IPS-NIHi11 (cell line): ENCODE measurements around the gene SLC16A7.

ENCODE experiments used
- DNase-seq: peaks from one replicate; pipeline ENCODE4 v3.0.0; 2012; ENCODE audit warnings: mixed read lengths, low spot score

SLC16A7 gene

GRCh38 chr12:59668674-59669073 is 72.8 kb downstream of the SLC16A7 start:
- DNase-seq = no peak

- no peak for DNase-seq
Measured at GRCh38 chr12:59672273-59672672, 76.4 kb downstream of the SLC16A7 start.

GRCh38 chr12:59675461-59675860 is 79.6 kb downstream of the SLC16A7 start:
- no peak for DNase-seq

- DNase-seq = no peak
Measured at GRCh38 chr12:59677857-59678256, 82.0 kb downstream of the SLC16A7 start.

- no peak for DNase-seq
Measured at GRCh38 chr12:59678759-59679411, 83.1 kb downstream of the SLC16A7 start.

- no peak for DNase-seq
Measured at GRCh38 chr12:59689776-59690175, 93.9 kb downstream of the SLC16A7 start.

- no peak for DNase-seq
Measured at GRCh38 chr12:59695379-59695778, 99.5 kb downstream of the SLC16A7 start.

- no peak for DNase-seq
Measured at GRCh38 chr12:59698600-59698999, 102.8 kb downstream of the SLC16A7 start.

GRCh38 chr12:59699421-59700152 is 103.8 kb downstream of the SLC16A7 start:
- no peak for DNase-seq

GRCh38 chr12:59700153-59700450 is 104.3 kb downstream of the SLC16A7 start:
- DNase-seq = no peak

- no peak for DNase-seq
Measured at GRCh38 chr12:59708064-59708463, 112.2 kb downstream of the SLC16A7 start.

GRCh38 chr12:59708484-59708883 is 112.7 kb downstream of the SLC16A7 start:
- DNase-seq = no peak

- DNase-seq = no peak
Measured at GRCh38 chr12:59710004-59710628, 114.3 kb downstream of the SLC16A7 start.

- DNase-seq = no peak
Measured at GRCh38 chr12:59710964-59711363, 115.1 kb downstream of the SLC16A7 start.

- no peak for DNase-seq
Measured at GRCh38 chr12:59715434-59715833, 119.6 kb downstream of the SLC16A7 start.

- no peak for DNase-seq
Measured at GRCh38 chr12:59716043-59716442, 120.2 kb downstream of the SLC16A7 start.

- DNase-seq = no peak
Measured at GRCh38 chr12:59717436-59717835, 121.6 kb downstream of the SLC16A7 start.

GRCh38 chr12:59719701-59720100 is 123.9 kb downstream of the SLC16A7 start:
- DNase-seq = no peak

- DNase-seq = no peak
Measured at GRCh38 chr12:59723520-59723919, 127.7 kb downstream of the SLC16A7 start.

GRCh38 chr12:59724011-59724695 is 128.3 kb downstream of the SLC16A7 start:
- no peak for DNase-seq

GRCh38 chr12:59733200-59733599 is 137.4 kb downstream of the SLC16A7 start:
- DNase-seq = no peak

- DNase-seq = no peak
Measured at GRCh38 chr12:59734371-59734770, 138.5 kb downstream of the SLC16A7 start.

- DNase-seq = no peak
Measured at GRCh38 chr12:59735231-59735630, 139.4 kb downstream of the SLC16A7 start.
